AG09319 (cell line): Measurements from ENCODE around the gene VPS52.
"Not testable (repeated sequence)": the region's sequence is repeated elsewhere in the genome, so short reads cannot be mapped to it uniquely, and the experiment has no call there.

Experiments
- DNase-seq: peaks from one replicate; pipeline ENCODE4 v3.0.0-alpha.2; 2010; ENCODE audit warnings: low read depth; ENCODE audit errors: extremely low read depth
- CTCF ChIP-seq: IDR thresholded peaks from 2 replicates; pipeline ENCODE4 v1.5.1; 2011; ENCODE audit warnings: low read depth, mild to moderate bottlenecking, inconsistent platforms, low read length, moderate library complexity

Gene VPS52

DNA sequence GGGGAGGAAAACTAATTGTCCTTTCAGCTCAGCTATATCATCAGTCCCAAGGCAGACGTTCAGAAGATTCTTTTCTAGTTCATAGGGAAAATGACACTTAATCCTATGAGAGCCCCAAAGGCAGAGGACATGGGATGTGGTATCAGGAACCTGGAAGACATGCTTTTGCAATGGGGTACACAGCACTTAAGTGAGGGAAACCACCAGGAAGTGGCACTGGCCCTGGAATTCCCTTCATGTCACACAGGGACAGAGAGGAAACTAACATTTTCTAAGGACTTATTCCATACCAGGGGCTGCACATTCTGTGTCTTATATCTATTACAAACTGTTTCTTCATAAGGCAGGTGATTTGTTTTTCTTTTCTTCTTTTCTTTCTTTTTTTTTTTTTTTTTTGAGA is 28.2 kb downstream of the VPS52 start:
- no peak for DNase-seq
- TF ChIP-seq CTCF = no peak

- DNase-seq = no peak
- TF ChIP-seq CTCF = no peak
Observed at GRCh38 chr6:33241968-33242367, 29.7 kb downstream of the VPS52 start.

GRCh38 chr6:33237741-33238140 is 33.9 kb downstream of the VPS52 start:
- no peak for TF ChIP-seq CTCF
- no peak for DNase-seq

GRCh38 chr6:33236852-33237251 is 34.8 kb downstream of the VPS52 start:
- DNase-seq = no peak
- no peak for TF ChIP-seq CTCF

- DNase-seq = no peak
- no peak for TF ChIP-seq CTCF
Observed at GRCh38 chr6:33236328-33236727, 35.3 kb downstream of the VPS52 start.

DNA sequence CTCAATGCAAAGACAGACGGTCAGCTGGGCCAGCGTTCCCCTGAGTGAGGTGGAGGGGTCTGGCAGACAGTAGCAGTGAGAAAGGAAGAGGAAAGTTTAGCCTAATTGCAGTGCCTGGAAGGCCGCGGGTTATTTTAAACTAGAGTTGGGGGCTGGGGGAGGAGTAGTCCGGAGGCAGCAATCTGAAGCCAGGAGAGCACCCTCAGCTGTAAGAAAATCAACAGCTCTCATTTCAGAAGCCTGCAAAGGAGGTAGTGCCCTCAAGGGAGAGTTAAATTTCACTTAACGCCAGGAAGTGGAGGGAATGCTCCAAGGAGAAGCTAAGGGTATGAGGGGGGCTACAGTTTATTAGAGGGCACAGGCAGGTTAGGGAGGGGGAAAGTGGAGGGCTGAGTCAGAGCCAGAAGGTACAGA is 36.4 kb downstream of the VPS52 start:
- no peak for DNase-seq
- no peak for TF ChIP-seq CTCF

DNA sequence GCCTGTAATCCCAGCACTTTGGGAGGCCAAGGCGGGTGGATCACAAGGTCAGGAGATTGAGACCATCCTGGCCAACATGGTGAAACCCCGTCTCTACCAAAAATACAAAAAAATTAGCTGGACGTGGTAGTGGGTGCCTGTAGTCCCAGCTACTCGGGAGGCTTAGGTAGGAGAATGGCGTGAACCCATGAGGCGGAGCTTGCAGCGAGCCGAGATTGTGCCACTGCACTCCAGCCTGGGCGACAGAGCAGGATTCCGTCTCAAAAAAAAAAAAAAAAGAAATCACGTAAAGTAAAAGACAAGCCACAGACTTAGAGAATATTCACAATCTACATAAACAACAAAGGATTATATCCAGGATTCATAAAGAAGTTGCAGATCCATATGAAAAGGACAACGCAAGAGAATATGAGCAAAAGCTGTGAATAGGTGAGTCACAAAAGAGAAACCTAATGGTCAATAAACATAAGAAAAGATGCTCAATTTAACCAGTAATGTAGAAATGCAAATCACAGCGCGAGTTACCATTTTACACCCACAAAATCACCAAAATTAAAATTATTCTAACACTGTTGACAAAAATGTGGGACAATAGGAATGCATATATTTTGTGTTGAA is 45.1 kb downstream of the VPS52 start:
- not testable (repeated sequence) for DNase-seq

DNA sequence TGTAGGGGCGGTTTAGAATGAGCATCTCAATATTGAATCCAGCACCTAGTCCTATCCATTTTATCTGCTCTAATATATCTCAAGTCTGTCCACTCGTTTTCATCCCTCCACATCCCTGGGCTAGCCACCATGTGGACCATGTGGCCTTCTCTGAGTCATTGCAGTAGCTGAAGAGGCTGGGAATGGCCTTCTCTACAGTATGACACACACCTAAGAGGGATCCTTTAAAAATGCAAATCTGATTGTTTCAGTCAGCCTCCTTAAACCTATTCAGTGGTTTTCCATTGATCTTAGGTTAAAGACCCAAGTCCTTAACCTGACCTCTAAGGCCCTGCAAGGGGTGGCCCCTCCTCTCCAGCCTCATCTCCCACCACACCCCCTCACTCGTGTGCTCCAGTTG is 54.0 kb downstream of the VPS52 start:
- DNase-seq = no peak

More for the DNA sequence above, 54.0 kb downstream of the VPS52 start:
- no peak for TF ChIP-seq CTCF
